Neural progenitor cell (in vitro differentiated cells): ENCODE data around the gene BCR.

Experiments
- EZH2 ChIP-seq: fragments of 200-600 bp; sonication (generic); IDR thresholded peaks from 2 replicates; pipeline ENCODE4 v1.6.1; 2017; ENCODE audit warnings: antibody characterized with exemption, mild to moderate bottlenecking, moderate library complexity
- EZH2phosphoT487 ChIP-seq: fragments of 200-600 bp; sonication (generic); IDR thresholded peaks from 2 replicates; pipeline ENCODE4 v1.6.1; 2017; ENCODE audit warnings: antibody characterized with exemption
- TF ChIP-seq, protein P1 (sequence below): fragments of 200-600 bp; sonication (generic); IDR thresholded peaks from 2 replicates; pipeline ENCODE4 v1.5.1; 2017; ENCODE audit warnings: antibody characterized with exemption, mild to moderate bottlenecking

DNA sequence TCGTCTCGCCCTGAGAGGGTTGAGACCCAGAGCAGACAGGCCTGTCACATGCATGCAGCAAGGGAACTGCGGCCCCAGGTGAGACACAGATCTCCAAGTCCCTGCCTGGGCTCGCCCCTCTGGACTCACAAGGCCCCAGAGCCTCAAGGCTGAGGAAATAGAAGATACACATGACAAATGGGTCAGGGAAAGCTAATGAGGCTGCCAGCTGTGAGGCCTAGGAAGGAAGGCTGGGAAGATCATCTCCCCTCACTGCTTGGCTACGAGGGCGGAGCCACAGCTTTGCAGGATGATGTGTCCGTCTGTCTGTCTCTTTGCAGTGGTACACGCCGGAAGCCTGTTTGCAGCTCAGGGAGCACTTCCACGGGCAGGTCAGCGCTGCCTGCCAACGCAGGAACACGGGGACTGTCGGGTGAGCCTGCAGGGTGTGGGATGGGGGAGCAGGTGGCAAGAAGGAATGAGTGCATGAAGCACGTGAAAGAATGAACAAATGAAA, 30.5 kb upstream of the BCR start:
- TF ChIP-seq, protein P1, sequence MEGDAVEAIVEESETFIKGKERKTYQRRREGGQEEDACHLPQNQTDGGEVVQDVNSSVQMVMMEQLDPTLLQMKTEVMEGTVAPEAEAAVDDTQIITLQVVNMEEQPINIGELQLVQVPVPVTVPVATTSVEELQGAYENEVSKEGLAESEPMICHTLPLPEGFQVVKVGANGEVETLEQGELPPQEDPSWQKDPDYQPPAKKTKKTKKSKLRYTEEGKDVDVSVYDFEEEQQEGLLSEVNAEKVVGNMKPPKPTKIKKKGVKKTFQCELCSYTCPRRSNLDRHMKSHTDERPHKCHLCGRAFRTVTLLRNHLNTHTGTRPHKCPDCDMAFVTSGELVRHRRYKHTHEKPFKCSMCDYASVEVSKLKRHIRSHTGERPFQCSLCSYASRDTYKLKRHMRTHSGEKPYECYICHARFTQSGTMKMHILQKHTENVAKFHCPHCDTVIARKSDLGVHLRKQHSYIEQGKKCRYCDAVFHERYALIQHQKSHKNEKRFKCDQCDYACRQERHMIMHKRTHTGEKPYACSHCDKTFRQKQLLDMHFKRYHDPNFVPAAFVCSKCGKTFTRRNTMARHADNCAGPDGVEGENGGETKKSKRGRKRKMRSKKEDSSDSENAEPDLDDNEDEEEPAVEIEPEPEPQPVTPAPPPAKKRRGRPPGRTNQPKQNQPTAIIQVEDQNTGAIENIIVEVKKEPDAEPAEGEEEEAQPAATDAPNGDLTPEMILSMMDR, result no peak
- TF ChIP-seq EZH2 (no peak), EZH2phosphoT487 (no peak)
